Activated CD4-positive, CD25-positive, alpha-beta regulatory T cell treated with anti-CD3 and anti-CD28 coated beads, Interleukin-2, amount 50 U/mL, for 16 hours (primary cell): Measurements from ENCODE around the gene DSCAM.

ENCODE experiments used
- DNase-seq: peaks from one replicate; pipeline ENCODE4 v3.0.0-alpha.2; 2020; ENCODE audit warnings: low read depth, low spot score

The DSCAM gene

GRCh38 chr21:40840401-40841125, 6.4 kb downstream of the DSCAM start:
- DNase-seq, result no peak

- DNase-seq, result no peak
Observed at GRCh38 chr21:40839521-40839920, 7.4 kb downstream of the DSCAM start.

GRCh38 chr21:40837456-40837855, 9.5 kb downstream of the DSCAM start:
- no peak for DNase-seq

- no peak for DNase-seq
Observed at GRCh38 chr21:40835184-40835694, 11.7 kb downstream of the DSCAM start.

GRCh38 chr21:40833184-40833583, 13.8 kb downstream of the DSCAM start:
- DNase-seq, result no peak

- no peak for DNase-seq
Observed at GRCh38 chr21:40832316-40832715, 14.6 kb downstream of the DSCAM start.

GRCh38 chr21:40830836-40831235, 16.1 kb downstream of the DSCAM start:
- DNase-seq, result no peak

- DNase-seq, result no peak
Observed at GRCh38 chr21:40829791-40830190, 17.2 kb downstream of the DSCAM start.

GRCh38 chr21:40829308-40829707, 17.6 kb downstream of the DSCAM start:
- no peak for DNase-seq

- DNase-seq, result no peak
Observed at GRCh38 chr21:40827509-40827908, 19.4 kb downstream of the DSCAM start.

- DNase-seq, result no peak
Observed at GRCh38 chr21:40819071-40819900, 27.7 kb downstream of the DSCAM start.

GRCh38 chr21:40813918-40814317, 33.0 kb downstream of the DSCAM start:
- no peak for DNase-seq

- no peak for DNase-seq
Observed at GRCh38 chr21:40809673-40810197, 37.2 kb downstream of the DSCAM start.

GRCh38 chr21:40803101-40803500, 43.9 kb downstream of the DSCAM start:
- no peak for DNase-seq

GRCh38 chr21:40800126-40800525, 46.8 kb downstream of the DSCAM start:
- no peak for DNase-seq

GRCh38 chr21:40797891-40798290, 49.1 kb downstream of the DSCAM start:
- no peak for DNase-seq

- no peak for DNase-seq
Observed at GRCh38 chr21:40797410-40797809, 49.5 kb downstream of the DSCAM start.

- no peak for DNase-seq
Observed at GRCh38 chr21:40796464-40796863, 50.5 kb downstream of the DSCAM start.

- no peak for DNase-seq
Observed at GRCh38 chr21:40795313-40795712, 51.6 kb downstream of the DSCAM start.

- no peak for DNase-seq
Observed at GRCh38 chr21:40792691-40793456, 54.1 kb downstream of the DSCAM start.

- DNase-seq, result no peak
Observed at GRCh38 chr21:40788635-40789034, 58.3 kb downstream of the DSCAM start.

- DNase-seq, result no peak
Observed at GRCh38 chr21:40783404-40783803, 63.6 kb downstream of the DSCAM start.
